ENCODE results near the gene MOCOS.

MOCOS gene

GRCh38 chr18:36302676-36303075, 115.4 kb downstream of the MOCOS start:
- TF ChIP-seq CTCF (IDR thresholded peaks at IDR 0.05; ENCODE audit: control insufficient read depth, insufficient read depth, low read depth, low read length, missing control alignments), result no peak
- no peak for DNase-seq (ENCODE audit: low read depth)
- no peak overlapping the region for H3K4me3 ChIP-seq (ENCODE audit: control insufficient read depth, low read depth, low read length)

GRCh38 chr18:36303211-36303844, 116.0 kb downstream of the MOCOS start:
- no peak overlapping the region for H3K4me3 ChIP-seq (ENCODE audit: control insufficient read depth, low read depth, low read length)
- no peak for TF ChIP-seq CTCF (IDR thresholded peaks at IDR 0.05; ENCODE audit: control insufficient read depth, insufficient read depth, low read depth, low read length, missing control alignments)
- no peak for DNase-seq (ENCODE audit: low read depth)

GRCh38 chr18:36304723-36305122, 117.4 kb downstream of the MOCOS start:
- no peak for TF ChIP-seq CTCF (IDR thresholded peaks at IDR 0.05; ENCODE audit: control insufficient read depth, insufficient read depth, low read depth, low read length, missing control alignments)
- H3K4me3 ChIP-seq (ENCODE audit: control insufficient read depth, low read depth, low read length), result no peak overlapping the region
- DNase-seq (ENCODE audit: low read depth), result no peak

- H3K4me3 ChIP-seq (ENCODE audit: control insufficient read depth, low read depth, low read length), result no peak overlapping the region
- TF ChIP-seq CTCF (IDR thresholded peaks at IDR 0.05; ENCODE audit: control insufficient read depth, insufficient read depth, low read depth, low read length, missing control alignments), result no peak
- DNase-seq (ENCODE audit: low read depth), result no peak
Measured at GRCh38 chr18:36305375-36305774, 118.1 kb downstream of the MOCOS start.

- H3K4me3 ChIP-seq (ENCODE audit: control insufficient read depth, low read depth, low read length), result no peak overlapping the region
- no peak for DNase-seq (ENCODE audit: low read depth)
- no peak for TF ChIP-seq CTCF (IDR thresholded peaks at IDR 0.05; ENCODE audit: control insufficient read depth, insufficient read depth, low read depth, low read length, missing control alignments)
Measured at GRCh38 chr18:36307513-36307912, 120.2 kb downstream of the MOCOS start.

GRCh38 chr18:36308711-36309435, 121.6 kb downstream of the MOCOS start:
- H3K4me3 ChIP-seq (ENCODE audit: control insufficient read depth, low read depth, low read length), result no peak overlapping the region
- no peak for TF ChIP-seq CTCF (IDR thresholded peaks at IDR 0.05; ENCODE audit: control insufficient read depth, insufficient read depth, low read depth, low read length, missing control alignments)
- no peak for DNase-seq (ENCODE audit: low read depth)
